ENCODE data around the gene SEMA4D.

SEMA4D gene

GRCh38 chr9:89361816-89362646 is 135.9 kb downstream of the SEMA4D start:
- Histone ChIP-seq H3K4me3 (ENCODE audit: low read length, poor library complexity, severe bottlenecking) (no peak overlapping the region), H3K9ac (ENCODE audit: low read depth, low read length, poor library complexity, severe bottlenecking) (no peak overlapping the region), H3K4me2 (ENCODE audit: low read depth, low read length, poor library complexity, severe bottlenecking) (no peak overlapping the region), H3K27me3 (ENCODE audit: insufficient read depth, low read length, poor library complexity, severe bottlenecking) (no peaks in the 10 kb centered on the region), H3K9me2 (replicated peaks; ENCODE audit: low read depth, low read length) (no peaks in the 10 kb centered on the region), H2AFZ (ENCODE audit: low read length) (no peak overlapping the region), H3K4me1 (ENCODE audit: insufficient read depth, low read length, poor library complexity, severe bottlenecking) (peaks cover 11% of the 10 kb centered on the region), H4K20me1 (ENCODE audit: insufficient read depth, low read length, poor library complexity, severe bottlenecking) (no peaks in the 10 kb centered on the region), H3K79me2 (ENCODE audit: insufficient read depth, low read length) (no peaks in the 10 kb centered on the region), H3K9me3 (ENCODE audit: insufficient read depth, low read depth, low read length) (no peaks in the 10 kb centered on the region), H3F3A (ENCODE audit: low read depth) (no peaks in the 10 kb centered on the region), H3K36me3 (ENCODE audit: insufficient read depth, low read length) (peaks cover 56% of the 10 kb centered on the region; the same call in 1 of the 2 replicates)
- TF ChIP-seq EZH2phosphoT487 (IDR thresholded peaks at IDR 0.05; ENCODE audit: borderline replicate concordance) (no peak), CTCF (conservative IDR thresholded peaks at IDR 0.05; ENCODE audit: low read length) (no peak)

GRCh38 chr9:89361031-89361430 is 136.9 kb downstream of the SEMA4D start:
- Histone ChIP-seq H4K20me1 (ENCODE audit: insufficient read depth, low read length, poor library complexity, severe bottlenecking) (no peaks in the 10 kb centered on the region), H3K9ac (ENCODE audit: low read depth, low read length, poor library complexity, severe bottlenecking) (no peak overlapping the region), H3F3A (ENCODE audit: low read depth) (no peaks in the 10 kb centered on the region), H3K9me2 (replicated peaks; ENCODE audit: low read depth, low read length) (no peaks in the 10 kb centered on the region), H3K27me3 (ENCODE audit: insufficient read depth, low read length, poor library complexity, severe bottlenecking) (no peaks in the 10 kb centered on the region), H3K79me2 (ENCODE audit: insufficient read depth, low read length) (no peaks in the 10 kb centered on the region), H3K4me3 (ENCODE audit: low read length, poor library complexity, severe bottlenecking) (no peak overlapping the region), H3K9me3 (ENCODE audit: insufficient read depth, low read depth, low read length) (no peaks in the 10 kb centered on the region), H3K4me2 (ENCODE audit: low read depth, low read length, poor library complexity, severe bottlenecking) (no peak overlapping the region), H3K36me3 (ENCODE audit: insufficient read depth, low read length) (peaks cover 62% of the 10 kb centered on the region; the same call in 1 of the 2 replicates), H2AFZ (ENCODE audit: low read length) (no peak overlapping the region), H3K4me1 (ENCODE audit: insufficient read depth, low read length, poor library complexity, severe bottlenecking) (peaks cover 11% of the 10 kb centered on the region)
- no peak for TF ChIP-seq CTCF (conservative IDR thresholded peaks at IDR 0.05; ENCODE audit: low read length)
- no peak for TF ChIP-seq EZH2phosphoT487 (IDR thresholded peaks at IDR 0.05; ENCODE audit: borderline replicate concordance)

- Histone ChIP-seq H3K27me3 (ENCODE audit: insufficient read depth, low read length, poor library complexity, severe bottlenecking) (no peaks in the 10 kb centered on the region), H3K9ac (ENCODE audit: low read depth, low read length, poor library complexity, severe bottlenecking) (no peak overlapping the region), H3K4me1 (ENCODE audit: insufficient read depth, low read length, poor library complexity, severe bottlenecking) (peaks cover 11% of the 10 kb centered on the region), H3F3A (ENCODE audit: low read depth) (no peaks in the 10 kb centered on the region), H3K36me3 (ENCODE audit: insufficient read depth, low read length) (peaks cover 68% of the 10 kb centered on the region; the same call in 1 of the 2 replicates), H2AFZ (ENCODE audit: low read length) (no peak overlapping the region), H3K9me3 (ENCODE audit: insufficient read depth, low read depth, low read length) (no peaks in the 10 kb centered on the region), H3K9me2 (replicated peaks; ENCODE audit: low read depth, low read length) (no peaks in the 10 kb centered on the region), H3K79me2 (ENCODE audit: insufficient read depth, low read length) (no peaks in the 10 kb centered on the region), H3K4me3 (ENCODE audit: low read length, poor library complexity, severe bottlenecking) (no peak overlapping the region), H3K4me2 (ENCODE audit: low read depth, low read length, poor library complexity, severe bottlenecking) (no peak overlapping the region), H4K20me1 (ENCODE audit: insufficient read depth, low read length, poor library complexity, severe bottlenecking) (no peaks in the 10 kb centered on the region)
- TF ChIP-seq EZH2phosphoT487 (IDR thresholded peaks at IDR 0.05; ENCODE audit: borderline replicate concordance) = no peak
- no peak for TF ChIP-seq CTCF (conservative IDR thresholded peaks at IDR 0.05; ENCODE audit: low read length)
Measured at GRCh38 chr9:89360465-89360864, 137.4 kb downstream of the SEMA4D start.
